ENCODE data around the gene PCDH10.

Gene PCDH10

GRCh38 chr4:133148690-133149363, at the start of gene PCDH10:
PCDH10 (plus strand) TSS chr4:133149294; CDS start chr4:133150141, 847 bp downstream.
- H3K27me3 ChIP-seq, result peaks cover 30 to 49% (median 42%) of the 10 kb centered on the region in 11 experiments
- peaks cover 12 to 28% (median 21%) of the 10 kb centered on the region in 10 experiments; a peak in 17 of 20 replicates for H3K4me1 ChIP-seq
- no peaks in the 10 kb centered on the region for H3K36me3 ChIP-seq
- H3K4me2 ChIP-seq, result peak within 1 kb of the TSS; percentile 33 to 73 (median 67)
- H3K27ac ChIP-seq, result no peak within 1 kb of the TSS
- H3K9me3 ChIP-seq (replicated peaks in 1 of 11), result peaks cover 55 to 66% (median 61%) of the 10 kb centered on the region in 11 experiments
- H4K20me1 ChIP-seq, result no peaks in the 10 kb centered on the region; a peak in 1 of 22 replicates
- no peak for TF ChIP-seq Cebpa-rat (IDR thresholded peaks at IDR 0.05)
- peak within 1 kb of the TSS in 6 of 11 experiments; percentile 8 to 46 (median 34); a peak in 4 of 22 replicates for H3K9ac ChIP-seq
- H3K4me3 ChIP-seq, result peak within 1 kb of the TSS; percentile 40 to 66 (median 55)

GRCh38 chr4:133102043-133102442, 47.1 kb upstream of the PCDH10 start:
- no peaks in the 10 kb centered on the region for H3K27me3 ChIP-seq
- no peaks in the 10 kb centered on the region for H4K20me1 ChIP-seq
- TF ChIP-seq Cebpa-rat (IDR thresholded peaks at IDR 0.05), result no peak
- no peaks in the 10 kb centered on the region for H3K4me1 ChIP-seq
- no peak overlapping the region for H3K4me3 ChIP-seq
- H3K36me3 ChIP-seq, result no peaks in the 10 kb centered on the region
- no peak overlapping the region for H3K27ac ChIP-seq
- peaks cover 0 to 5% (median 0%) of the 10 kb centered on the region in 11 experiments; a peak in 3 of 22 replicates for H3K9me3 ChIP-seq (replicated peaks in 1 of 11)
- H3K4me2 ChIP-seq, result no peak overlapping the region
- no peak overlapping the region for H3K9ac ChIP-seq

- Histone ChIP-seq H3K36me3 (no peaks in the 10 kb centered on the region), H3K4me1 (no peaks in the 10 kb centered on the region), H3K4me2 (no peak overlapping the region), H3K4me3 (no peak overlapping the region), H3K9me3 (replicated peaks in 1 of 11) (peaks cover 0 to 5% (median 0%) of the 10 kb centered on the region in 11 experiments; a peak in 3 of 22 replicates), H3K27me3 (no peaks in the 10 kb centered on the region), H4K20me1 (no peaks in the 10 kb centered on the region), H3K9ac (no peak overlapping the region), H3K27ac (no peak overlapping the region)
- no peak for TF ChIP-seq Cebpa-rat (IDR thresholded peaks at IDR 0.05)
These were observed 46.3 kb upstream of the PCDH10 start for GRCh38 chr4:133102612-133103409.

- H3K4me3 ChIP-seq, result no peak overlapping the region
- TF ChIP-seq Cebpa-rat (IDR thresholded peaks at IDR 0.05), result no peak
- H3K9me3 ChIP-seq (replicated peaks in 1 of 11), result no peaks in the 10 kb centered on the region
- H3K4me1 ChIP-seq, result 0 out of 20 replicates have a peak, but pooled peaks cover 0 to 4% (median 0%) of the 10 kb centered on the region in 10 experiments
- H3K27me3 ChIP-seq, result no peaks in the 10 kb centered on the region
- H3K9ac ChIP-seq, result no peak overlapping the region
- no peaks in the 10 kb centered on the region for H3K36me3 ChIP-seq
- no peak overlapping the region for H3K27ac ChIP-seq
- H4K20me1 ChIP-seq, result no peaks in the 10 kb centered on the region
- H3K4me2 ChIP-seq, result no peak overlapping the region
These were observed 36.5 kb upstream of the PCDH10 start for GRCh38 chr4:133112641-133113040.

GRCh38 chr4:133124746-133125145, 24.3 kb upstream of the PCDH10 start:
- Histone ChIP-seq H3K27me3 (no peaks in the 10 kb centered on the region), H3K4me1 (no peaks in the 10 kb centered on the region), H3K36me3 (no peaks in the 10 kb centered on the region), H3K9ac (no peak overlapping the region), H4K20me1 (no peaks in the 10 kb centered on the region), H3K4me2 (no peak overlapping the region), H3K27ac (no peak overlapping the region), H3K4me3 (no peak overlapping the region), H3K9me3 (replicated peaks in 1 of 11) (no peaks in the 10 kb centered on the region)
- TF ChIP-seq Cebpa-rat (IDR thresholded peaks at IDR 0.05), result no peak

- H3K27ac ChIP-seq, result no peak overlapping the region
- no peaks in the 10 kb centered on the region for H3K4me1 ChIP-seq
- H3K36me3 ChIP-seq, result no peaks in the 10 kb centered on the region
- no peak overlapping the region for H3K9ac ChIP-seq
- no peak overlapping the region for H3K4me3 ChIP-seq
- no peak for TF ChIP-seq Cebpa-rat (IDR thresholded peaks at IDR 0.05)
- H4K20me1 ChIP-seq, result no peaks in the 10 kb centered on the region
- no peaks in the 10 kb centered on the region for H3K27me3 ChIP-seq
- no peaks in the 10 kb centered on the region for H3K9me3 ChIP-seq (replicated peaks in 1 of 11)
- H3K4me2 ChIP-seq, result no peak overlapping the region
These were observed 21.6 kb upstream of the PCDH10 start for GRCh38 chr4:133127500-133127899.

- H3K27ac ChIP-seq, result no peak overlapping the region
- H4K20me1 ChIP-seq, result no peaks in the 10 kb centered on the region
- H3K36me3 ChIP-seq, result no peaks in the 10 kb centered on the region
- no peaks in the 10 kb centered on the region for H3K27me3 ChIP-seq
- no peaks in the 10 kb centered on the region for H3K9me3 ChIP-seq (replicated peaks in 1 of 11)
- H3K4me3 ChIP-seq, result no peak overlapping the region
- H3K4me1 ChIP-seq, result no peaks in the 10 kb centered on the region
- TF ChIP-seq Cebpa-rat (IDR thresholded peaks at IDR 0.05), result no peak
- H3K4me2 ChIP-seq, result no peak overlapping the region
- no peak overlapping the region for H3K9ac ChIP-seq
These were observed 19.9 kb upstream of the PCDH10 start for GRCh38 chr4:133129237-133129636.

- H3K9ac ChIP-seq, result no peak overlapping the region
- H4K20me1 ChIP-seq, result no peaks in the 10 kb centered on the region
- no peak overlapping the region for H3K4me2 ChIP-seq
- TF ChIP-seq Cebpa-rat (IDR thresholded peaks at IDR 0.05), result no peak
- H3K27me3 ChIP-seq, result no peaks in the 10 kb centered on the region
- H3K4me3 ChIP-seq, result no peak overlapping the region
- H3K9me3 ChIP-seq (replicated peaks in 1 of 11), result no peaks in the 10 kb centered on the region
- H3K36me3 ChIP-seq, result no peaks in the 10 kb centered on the region
- no peaks in the 10 kb centered on the region for H3K4me1 ChIP-seq
- no peak overlapping the region for H3K27ac ChIP-seq
These were observed 18.9 kb upstream of the PCDH10 start for GRCh38 chr4:133130171-133130570.

GRCh38 chr4:133131829-133132460, 17.1 kb upstream of the PCDH10 start:
- Histone ChIP-seq H3K9ac (no peak overlapping the region), H3K4me1 (peaks cover 0 to 3% (median 0%) of the 10 kb centered on the region in 10 experiments; a peak in 2 of 20 replicates), H4K20me1 (no peaks in the 10 kb centered on the region), H3K27me3 (no peaks in the 10 kb centered on the region), H3K9me3 (replicated peaks in 1 of 11) (no peaks in the 10 kb centered on the region), H3K36me3 (no peaks in the 10 kb centered on the region), H3K27ac (no peak overlapping the region), H3K4me2 (no peak overlapping the region), H3K4me3 (no peak overlapping the region)
- no peak for TF ChIP-seq Cebpa-rat (IDR thresholded peaks at IDR 0.05)

Measured in BLaER1 treated with 17β-estradiol and CSF1 and Interleukin-3, amounts not matched to agents 10 nM and 100 nM (cell line).